BE2C (cell line): ENCODE data around the gene SH3RF3.

Source experiments
- DNase-seq: peaks from one replicate; pipeline ENCODE4 v3.0.0-alpha.2; 2020
- H3K27me3 ChIP-seq: fragments of 250-450 bp; sonication (Bioruptor Pico); 2 replicates; pipeline ENCODE4 v1.5.1; 2020; ENCODE audit warnings: mild to moderate bottlenecking
- H3K36me3 ChIP-seq: fragments of 250-450 bp; sonication (Bioruptor Pico); 2 replicates; pipeline ENCODE4 v1.5.1; 2020; ENCODE audit warnings: mild to moderate bottlenecking
- H3K4me1 ChIP-seq: fragments of 250-450 bp; sonication (Bioruptor Pico); 2 replicates; pipeline ENCODE4 v1.5.1; 2020
- H3K4me3 ChIP-seq: 2 replicates; pipeline ENCODE4 v1.5.1; 2011; ENCODE audit warnings: low read depth, low read length
- H3K9me3 ChIP-seq: fragments of 250-450 bp; sonication (Bioruptor Pico); 2 replicates; pipeline ENCODE4 v1.5.1; 2020
- TF ChIP-seq, protein P1 (sequence below): IDR thresholded peaks from 2 replicates; pipeline ENCODE4 v1.5.1; 2012; ENCODE audit warnings: mild to moderate bottlenecking, low read depth, low read length

SH3RF3 gene

DNA sequence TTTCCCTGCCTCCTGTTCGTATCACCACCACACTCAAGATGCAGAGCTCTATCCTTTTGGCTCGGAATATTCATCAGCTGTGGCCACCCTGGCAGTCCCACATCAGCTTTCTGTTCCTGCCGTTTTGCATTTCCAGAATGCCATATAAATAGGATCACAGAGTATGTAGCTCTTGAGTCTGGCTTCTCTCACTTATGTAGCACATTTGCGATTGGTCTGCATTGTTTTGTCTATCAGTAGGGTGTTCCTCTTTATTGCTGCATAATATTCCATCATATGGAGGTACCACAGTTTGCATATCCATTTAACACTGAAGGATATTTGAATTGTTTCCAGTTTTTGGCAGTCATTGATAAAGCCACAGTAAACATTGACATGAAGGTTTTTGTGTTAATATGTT is 104.6 kb downstream of the SH3RF3 start:
- H3K4me3 ChIP-seq = no peak overlapping the region
- peaks cover 6% of the 10 kb centered on the region; the same call in 1 of the 2 replicates for H3K27me3 ChIP-seq
- no peaks in the 10 kb centered on the region for H3K36me3 ChIP-seq
- H3K9me3 ChIP-seq = no peaks in the 10 kb centered on the region
- TF ChIP-seq, protein P1, sequence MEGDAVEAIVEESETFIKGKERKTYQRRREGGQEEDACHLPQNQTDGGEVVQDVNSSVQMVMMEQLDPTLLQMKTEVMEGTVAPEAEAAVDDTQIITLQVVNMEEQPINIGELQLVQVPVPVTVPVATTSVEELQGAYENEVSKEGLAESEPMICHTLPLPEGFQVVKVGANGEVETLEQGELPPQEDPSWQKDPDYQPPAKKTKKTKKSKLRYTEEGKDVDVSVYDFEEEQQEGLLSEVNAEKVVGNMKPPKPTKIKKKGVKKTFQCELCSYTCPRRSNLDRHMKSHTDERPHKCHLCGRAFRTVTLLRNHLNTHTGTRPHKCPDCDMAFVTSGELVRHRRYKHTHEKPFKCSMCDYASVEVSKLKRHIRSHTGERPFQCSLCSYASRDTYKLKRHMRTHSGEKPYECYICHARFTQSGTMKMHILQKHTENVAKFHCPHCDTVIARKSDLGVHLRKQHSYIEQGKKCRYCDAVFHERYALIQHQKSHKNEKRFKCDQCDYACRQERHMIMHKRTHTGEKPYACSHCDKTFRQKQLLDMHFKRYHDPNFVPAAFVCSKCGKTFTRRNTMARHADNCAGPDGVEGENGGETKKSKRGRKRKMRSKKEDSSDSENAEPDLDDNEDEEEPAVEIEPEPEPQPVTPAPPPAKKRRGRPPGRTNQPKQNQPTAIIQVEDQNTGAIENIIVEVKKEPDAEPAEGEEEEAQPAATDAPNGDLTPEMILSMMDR = no peak
- no peak for DNase-seq
- H3K4me1 ChIP-seq = no peaks in the 10 kb centered on the region

DNA sequence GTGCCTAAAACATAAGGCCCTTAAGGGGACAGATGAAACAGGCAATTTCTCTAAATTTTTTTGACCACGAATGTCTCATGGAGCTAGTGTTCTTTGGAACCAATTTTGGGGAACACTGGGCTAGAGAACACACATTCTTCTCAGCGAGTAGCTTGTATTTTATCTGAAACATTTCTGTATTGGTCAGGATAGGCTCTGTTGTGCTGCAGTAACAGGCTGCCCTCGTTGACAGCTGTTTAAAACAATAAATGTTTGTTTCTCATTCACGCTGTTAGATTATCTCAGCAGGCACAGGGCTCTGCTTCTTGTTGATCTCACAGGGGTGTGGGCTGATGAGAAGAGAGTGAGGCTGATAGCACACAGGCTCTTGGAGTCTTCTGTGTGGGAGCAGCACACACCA is 105.3 kb downstream of the SH3RF3 start:
- DNase-seq = no peak
- H3K4me3 ChIP-seq = no peak overlapping the region
- no peaks in the 10 kb centered on the region for H3K4me1 ChIP-seq
- TF ChIP-seq, protein P1 = no peak
- peaks cover 4% of the 10 kb centered on the region; the same call in 1 of the 2 replicates for H3K27me3 ChIP-seq
- H3K9me3 ChIP-seq = no peaks in the 10 kb centered on the region
- H3K36me3 ChIP-seq = no peaks in the 10 kb centered on the region

DNA sequence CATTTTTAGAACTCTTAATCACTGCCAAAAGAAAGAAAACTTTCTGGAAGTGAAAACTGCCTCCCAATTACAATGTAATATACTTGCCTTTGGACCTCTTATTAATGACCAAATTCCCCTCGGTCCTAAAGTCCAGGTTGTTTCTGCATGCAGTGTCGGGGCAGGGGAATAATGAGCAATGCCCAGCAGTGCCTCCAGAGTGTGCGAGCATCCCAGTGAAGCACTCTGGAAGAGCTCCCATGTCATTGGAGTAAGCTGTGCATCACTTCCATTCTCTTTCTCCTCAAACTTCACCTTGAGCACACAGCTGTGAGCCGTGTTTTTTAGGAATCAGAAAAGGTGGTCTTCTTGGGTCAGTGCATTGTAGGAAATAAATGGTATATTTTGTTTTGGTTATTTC is 107.1 kb downstream of the SH3RF3 start:
- TF ChIP-seq, protein P1 = no peak
- Histone ChIP-seq H3K9me3 (no peaks in the 10 kb centered on the region), H3K36me3 (no peaks in the 10 kb centered on the region), H3K4me3 (no peak overlapping the region), H3K4me1 (no peaks in the 10 kb centered on the region), H3K27me3 (peaks cover 2% of the 10 kb centered on the region; the same call in 1 of the 2 replicates)
- no peak for DNase-seq

DNA sequence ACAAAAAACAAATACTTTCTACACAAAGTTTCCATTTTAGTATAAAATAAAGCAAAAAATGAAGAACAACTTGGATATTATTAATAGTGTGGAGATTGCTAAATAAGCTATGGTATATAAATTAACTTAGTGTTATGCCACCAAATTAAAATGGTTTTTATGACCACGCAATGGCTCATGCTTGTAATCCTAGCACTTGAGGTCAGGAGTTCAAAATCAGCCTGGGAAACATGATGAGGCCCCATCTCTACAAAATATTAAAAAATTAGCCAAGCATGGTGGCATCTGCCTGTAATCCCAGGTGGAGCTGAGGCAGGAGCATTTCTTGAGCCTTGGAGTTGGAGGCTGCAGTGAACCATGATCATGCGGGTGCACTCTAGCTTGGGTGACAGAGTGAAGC is 108.8 kb downstream of the SH3RF3 start:
- no peak for DNase-seq
- TF ChIP-seq, protein P1 = no peak
- Histone ChIP-seq H3K9me3 (no peaks in the 10 kb centered on the region), H3K36me3 (no peaks in the 10 kb centered on the region), H3K4me1 (no peaks in the 10 kb centered on the region), H3K27me3 (no peaks in the 10 kb centered on the region), H3K4me3 (no peak overlapping the region)

DNA sequence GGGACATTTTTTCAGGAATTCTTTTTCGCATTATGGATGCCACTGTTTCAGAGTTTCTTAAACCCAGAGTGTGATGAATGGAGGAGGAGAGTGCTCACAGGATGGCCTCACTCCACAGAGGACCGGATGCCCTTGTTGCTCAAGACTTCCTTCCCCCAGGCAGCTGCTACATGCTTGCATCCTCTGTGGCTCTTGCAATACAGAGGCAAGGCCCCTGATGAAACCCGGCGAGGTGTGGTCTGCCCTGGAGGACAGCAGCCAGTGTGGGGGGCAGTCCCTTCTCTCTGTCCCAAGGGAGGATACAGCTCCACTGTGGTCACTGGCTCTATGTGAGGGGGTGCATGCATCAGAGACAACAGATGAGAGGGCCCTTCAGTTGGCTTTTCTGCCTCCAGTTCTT is 109.6 kb downstream of the SH3RF3 start:
- Histone ChIP-seq H3K4me1 (no peaks in the 10 kb centered on the region), H3K9me3 (no peaks in the 10 kb centered on the region), H3K27me3 (no peaks in the 10 kb centered on the region), H3K36me3 (no peaks in the 10 kb centered on the region), H3K4me3 (no peak overlapping the region)
- TF ChIP-seq, protein P1 = no peak
- DNase-seq = no peak

DNA sequence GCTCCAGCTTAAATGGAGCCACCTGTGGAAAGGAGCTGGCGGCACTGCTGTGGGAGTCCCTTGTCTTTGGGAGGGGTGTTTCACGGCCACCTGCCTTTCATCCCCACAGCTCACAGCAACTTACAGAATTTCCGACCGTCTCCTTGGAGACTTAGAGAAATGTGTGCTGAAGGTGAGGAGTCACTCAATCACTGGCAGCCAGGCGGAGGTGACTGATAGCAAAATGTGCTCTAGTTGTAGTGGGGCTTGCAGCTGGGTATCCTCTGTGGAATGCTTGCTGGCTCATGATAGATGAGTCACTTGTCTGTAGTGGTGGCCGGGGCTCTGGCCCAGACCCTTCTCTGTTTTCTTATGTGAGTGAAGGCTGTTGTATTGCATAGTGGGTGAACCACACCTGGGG is 110.7 kb downstream of the SH3RF3 start:
- no peaks in the 10 kb centered on the region for H3K9me3 ChIP-seq
- no peaks in the 10 kb centered on the region for H3K36me3 ChIP-seq
- no peaks in the 10 kb centered on the region for H3K27me3 ChIP-seq
- DNase-seq = no peak
- no peak overlapping the region for H3K4me3 ChIP-seq
- TF ChIP-seq, protein P1 = no peak
- H3K4me1 ChIP-seq = no peaks in the 10 kb centered on the region
